Measurements from ENCODE around the gene DNM1L.

GRCh38 chr12:32679920-32680237 is 778 bp downstream of the DNM1L start:
- TF ChIP-seq CTCF (IDR thresholded peaks at IDR 0.05) = no peak
- TF ChIP-seq EP300 (IDR thresholded peaks at IDR 0.05) = no peak

Data from A549 (cell line).